ENCODE data around the gene SLX4IP. TPM values are rescaled to one million over a fixed set of nuclear protein-coding genes. Genes with fewer than 3 reads are reported as not detected.
"Not testable (repeated sequence)": the region's sequence is repeated elsewhere in the genome, so short reads cannot be mapped to it uniquely, and the experiment has no call there.

The SLX4IP gene
- total RNA-seq, 4 donors from 2014 or later: 2.0 to 3.4 (median 3.3) TPM

- DNase-seq (ENCODE audit: low spot score) (no peak), ATAC-seq (ENCODE audit: low FRiP score) (no peak)
- TF ChIP-seq CTCF (IDR thresholded peaks at IDR 0.05): no peak
Observed at GRCh38 chr20:10584371-10584770, 149.3 kb downstream of the SLX4IP start.

GRCh38 chr20:10585308-10585707, 150.2 kb downstream of the SLX4IP start:
- ATAC-seq (ENCODE audit: low FRiP score) (no peak), DNase-seq (ENCODE audit: low spot score) (no peak)
- TF ChIP-seq CTCF (IDR thresholded peaks at IDR 0.05): no peak

GRCh38 chr20:10586296-10586695, 151.2 kb downstream of the SLX4IP start:
- ATAC-seq (ENCODE audit: low FRiP score): no peak
- no peak for TF ChIP-seq CTCF (IDR thresholded peaks at IDR 0.05)
- DNase-seq (ENCODE audit: low spot score): no peak

- ATAC-seq (ENCODE audit: low FRiP score); DNase-seq (ENCODE audit: low spot score): not testable (repeated sequence)
Observed at GRCh38 chr20:10590446-10590845, 155.3 kb downstream of the SLX4IP start.

GRCh38 chr20:10590950-10591671, 156.0 kb downstream of the SLX4IP start:
- ATAC-seq (ENCODE audit: low FRiP score): no peak
- no peak for DNase-seq (ENCODE audit: low spot score)

GRCh38 chr20:10591946-10592521, 156.9 kb downstream of the SLX4IP start:
- DNase-seq (ENCODE audit: low spot score) (no peak), ATAC-seq (ENCODE audit: low FRiP score) (no peak)
- no peak for TF ChIP-seq CTCF (IDR thresholded peaks at IDR 0.05)

More at GRCh38 chr20:10590950-10591671, 156.0 kb downstream of the SLX4IP start:
- no peak for TF ChIP-seq CTCF (IDR thresholded peaks at IDR 0.05)

- no peak for ATAC-seq (ENCODE audit: low FRiP score)
- no peak for TF ChIP-seq CTCF (IDR thresholded peaks at IDR 0.05)
- no peak for DNase-seq (ENCODE audit: low spot score)
Observed at GRCh38 chr20:10594296-10594868, 159.3 kb downstream of the SLX4IP start.
